ENCODE data around the gene NHEJ1. TPM values are rescaled to one million over a fixed set of nuclear protein-coding genes. Genes with fewer than 3 reads are reported as not detected.
A peak's percentile ranks its signal among the peaks of the same experiment; 100 is the strongest.

Gene NHEJ1
- total and polyA plus RNA-seq, 2 of the 13 experiments (the other 11 are each of a cell fraction or from before 2014, with no cell fraction given), result 30.0 to 30.7 TPM

GRCh38 chr2:219160186-219161017 lies at the start of gene NHEJ1 (continued):
- TF ChIP-seq YEATS4 (CRISPR knock-in tag; IDR thresholded peaks at IDR 0.05; ENCODE audit: borderline replicate concordance), result peak; percentile 96
- peak; percentile 95 for TF ChIP-seq ZNF607 (CRISPR knock-in tag; IDR thresholded peaks at IDR 0.05; ENCODE audit: borderline replicate concordance)
- TF ChIP-seq SMAD1 (CRISPR knock-in tag; IDR thresholded peaks at IDR 0.05; ENCODE audit: borderline replicate concordance, low read depth), result peak; percentile 95
- TF ChIP-seq ZNF569 (CRISPR knock-in tag; IDR thresholded peaks at IDR 0.05; ENCODE audit: borderline replicate concordance), result peak; percentile 15; the same call in 1 of the 2 replicates
- peak; percentile 74; the same call in 1 of the 2 replicates for TF ChIP-seq KMT2A (CRISPR knock-in tag; IDR thresholded peaks at IDR 0.05)
- peak; percentile 96 for TF ChIP-seq IRX3 (CRISPR knock-in tag; IDR thresholded peaks at IDR 0.05; ENCODE audit: borderline replicate concordance, low read depth)
- peak; percentile 89 for TF ChIP-seq PATZ1 (CRISPR knock-in tag; IDR thresholded peaks at IDR 0.05)
- 0 out of 2 replicates have a peak, but pooled peaks have one; percentile 33 for TF ChIP-seq ZNF10 (CRISPR knock-in tag; IDR thresholded peaks at IDR 0.05; ENCODE audit: borderline replicate concordance, low read depth)
- peak; percentile 88 for TF ChIP-seq REPIN1 (CRISPR knock-in tag; IDR thresholded peaks at IDR 0.05; ENCODE audit: borderline replicate concordance, low read depth)
- TF ChIP-seq MXD3 (CRISPR knock-in tag; IDR thresholded peaks at IDR 0.05), result peak; percentile 94
- TF ChIP-seq, protein P1, sequence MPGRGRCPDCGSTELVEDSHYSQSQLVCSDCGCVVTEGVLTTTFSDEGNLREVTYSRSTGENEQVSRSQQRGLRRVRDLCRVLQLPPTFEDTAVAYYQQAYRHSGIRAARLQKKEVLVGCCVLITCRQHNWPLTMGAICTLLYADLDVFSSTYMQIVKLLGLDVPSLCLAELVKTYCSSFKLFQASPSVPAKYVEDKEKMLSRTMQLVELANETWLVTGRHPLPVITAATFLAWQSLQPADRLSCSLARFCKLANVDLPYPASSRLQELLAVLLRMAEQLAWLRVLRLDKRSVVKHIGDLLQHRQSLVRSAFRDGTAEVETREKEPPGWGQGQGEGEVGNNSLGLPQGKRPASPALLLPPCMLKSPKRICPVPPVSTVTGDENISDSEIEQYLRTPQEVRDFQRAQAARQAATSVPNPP (CRISPR knock-in tag; IDR thresholded peaks at IDR 0.05), result peak; percentile 82; the same call in 1 of the 2 replicates
- no peak for TF ChIP-seq TCF7L2 (IDR thresholded peaks at IDR 0.05; ENCODE audit: low read depth, low read length)
- peak; percentile 30; the same call in 1 of the 2 replicates for TF ChIP-seq HOXD1 (CRISPR knock-in tag; IDR thresholded peaks at IDR 0.05)
- 0 out of 2 replicates have a peak, but pooled peaks have one; percentile 27 for TF ChIP-seq PRDM15 (CRISPR knock-in tag; IDR thresholded peaks at IDR 0.05)
- peak; percentile 81 for TF ChIP-seq ZNF777 (CRISPR knock-in tag; IDR thresholded peaks at IDR 0.05)
- no peak for TF ChIP-seq TRIM22 (IDR thresholded peaks at IDR 0.05)
- TF ChIP-seq KLF15 (CRISPR knock-in tag; IDR thresholded peaks at IDR 0.05; ENCODE audit: borderline replicate concordance), result peak; percentile 27; the same call in 1 of the 2 replicates
- peak; percentile 55 for TF ChIP-seq RXRB (CRISPR knock-in tag; IDR thresholded peaks at IDR 0.05; ENCODE audit: borderline replicate concordance)
- peak; percentile 83; the same call in 1 of the 2 replicates for TF ChIP-seq KDM5A (IDR thresholded peaks at IDR 0.05; ENCODE audit: borderline replicate concordance, low read length)

Data from HepG2 (cell line).